ENCODE results near the gene BRS3.
"Not testable (repeated sequence)": the region's sequence is repeated elsewhere in the genome, so short reads cannot be mapped to it uniquely, and the experiment has no call there.

BRS3 gene

DNA sequence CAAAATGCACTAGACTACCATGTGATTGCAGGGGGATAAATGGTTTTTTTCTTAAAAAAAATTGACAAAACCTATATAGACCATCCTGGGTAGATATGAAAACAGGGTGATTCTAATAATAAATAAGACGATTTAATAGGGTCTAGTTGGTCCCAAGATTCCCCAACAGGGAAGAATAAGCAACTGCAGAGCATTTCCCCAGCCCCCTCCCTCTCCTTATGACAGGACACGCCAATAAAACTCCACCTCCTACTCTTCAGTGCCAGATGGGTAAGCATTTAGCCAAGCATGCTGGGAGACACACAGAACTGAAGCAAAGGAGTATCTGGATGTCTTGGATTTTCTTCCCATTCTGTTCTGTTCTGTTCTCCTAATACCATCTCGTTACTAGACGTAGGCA is at the start of gene BRS3:
BRS3 (plus strand) TSS at position 301 of the 400 bp plus-strand sequence. CDS start 168 bp downstream, outside the sequence.
- DNase-seq (ENCODE audit: low read depth in 2 of 2) = no peak

DNA sequence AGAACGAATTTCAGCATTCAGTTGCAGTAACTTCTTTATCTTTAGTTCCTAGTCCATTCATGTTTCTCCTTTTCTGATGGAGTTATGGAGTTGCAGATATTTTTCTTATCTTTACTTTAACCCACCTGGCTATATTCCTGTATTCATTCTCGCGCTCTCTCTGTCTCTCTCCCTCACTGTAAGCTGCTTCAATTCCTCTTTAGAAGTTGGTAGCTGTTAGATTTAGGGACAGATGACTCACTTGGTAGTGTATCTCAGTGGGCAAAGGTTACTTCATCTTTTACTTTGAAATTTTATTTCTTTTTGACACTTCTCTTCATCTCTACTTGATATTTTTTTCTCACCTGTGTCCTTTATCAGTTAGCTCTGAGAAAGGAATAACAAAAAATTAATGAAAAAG is 49.6 kb upstream of the BRS3 start:
- DNase-seq (ENCODE audit: low read depth in 2 of 2) = no peak

DNA sequence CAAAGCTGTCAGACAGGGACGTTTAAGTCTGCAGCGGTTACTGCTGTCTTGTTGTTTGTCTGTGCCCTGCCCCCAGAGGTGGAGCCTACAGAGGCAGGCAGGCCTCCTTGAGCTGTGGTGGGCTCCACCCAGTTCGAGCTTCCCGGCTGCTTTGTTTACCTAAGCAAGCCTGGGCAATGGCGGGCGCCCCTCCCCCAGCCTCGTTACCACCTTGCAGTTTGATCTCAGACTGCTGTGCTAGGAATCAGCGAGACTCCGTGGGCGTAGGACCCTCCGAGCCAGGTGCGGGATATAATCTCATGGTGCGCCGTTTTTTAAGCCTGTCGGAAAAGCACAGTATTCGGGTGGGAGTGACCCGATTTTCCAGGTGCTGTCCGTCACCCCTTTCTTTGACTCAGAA is 42.1 kb upstream of the BRS3 start:
- DNase-seq (ENCODE audit: low read depth in 2 of 2) = not testable (repeated sequence)

DNA sequence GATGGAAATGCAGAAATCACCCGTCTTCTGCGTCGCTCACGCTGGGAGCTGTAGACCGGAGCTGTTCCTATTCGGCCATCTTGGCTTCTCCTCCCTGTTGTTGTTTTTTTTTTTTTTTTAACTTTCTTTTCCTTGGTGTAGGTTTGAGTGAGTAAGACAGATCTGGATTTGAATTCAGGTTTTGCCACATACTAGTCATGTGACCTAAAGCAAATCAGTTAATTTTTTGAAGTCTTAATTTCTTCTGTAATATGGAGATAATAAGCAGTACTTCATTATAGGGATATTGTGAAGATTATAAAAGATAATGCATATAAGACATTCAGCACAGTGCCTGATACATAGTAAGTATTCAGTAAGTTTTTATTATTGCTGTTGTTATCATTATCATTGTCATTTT is 41.5 kb upstream of the BRS3 start:
- no peak for DNase-seq (ENCODE audit: low read depth in 2 of 2)

DNA sequence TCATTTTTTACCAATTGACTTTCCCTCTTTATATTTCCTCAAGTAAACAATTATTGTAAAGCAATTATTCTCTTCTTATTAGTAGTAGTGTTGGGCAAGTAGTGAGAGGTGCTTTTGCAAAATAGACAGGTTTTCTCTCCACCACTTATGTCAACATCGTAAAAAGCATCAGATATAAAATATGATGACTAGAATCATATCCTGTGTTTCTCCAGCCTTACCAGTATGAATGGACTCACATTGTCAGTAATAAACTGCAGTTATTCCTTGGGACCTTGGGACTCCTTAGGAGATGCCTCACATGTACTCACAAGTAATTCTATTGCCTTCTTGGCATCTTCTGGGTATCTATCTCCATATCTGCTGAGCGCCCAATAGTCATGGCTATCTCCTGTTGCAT is 40.4 kb upstream of the BRS3 start:
- DNase-seq (ENCODE audit: low read depth in 2 of 2) = no peak

DNA sequence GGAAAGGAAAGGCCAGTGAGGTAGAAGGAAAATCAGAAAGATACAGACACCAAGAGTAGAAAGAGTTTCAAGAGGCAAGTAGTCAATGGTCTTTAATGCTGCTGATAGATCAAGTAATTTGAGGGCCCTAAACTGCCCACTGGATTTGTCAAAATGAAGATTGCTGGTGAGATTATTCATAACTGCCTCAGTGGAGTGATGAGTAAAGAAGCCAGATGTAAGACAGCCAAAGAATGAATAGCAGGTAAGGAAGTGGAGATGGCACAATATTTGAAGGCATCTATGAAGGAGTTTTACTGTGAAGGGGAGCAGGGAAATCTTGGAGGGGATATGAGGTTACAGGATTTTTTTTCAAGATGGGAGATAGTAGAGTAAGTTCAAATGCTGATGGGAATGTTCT is 39.8 kb upstream of the BRS3 start:
- no peak for DNase-seq (ENCODE audit: low read depth in 2 of 2)

DNA sequence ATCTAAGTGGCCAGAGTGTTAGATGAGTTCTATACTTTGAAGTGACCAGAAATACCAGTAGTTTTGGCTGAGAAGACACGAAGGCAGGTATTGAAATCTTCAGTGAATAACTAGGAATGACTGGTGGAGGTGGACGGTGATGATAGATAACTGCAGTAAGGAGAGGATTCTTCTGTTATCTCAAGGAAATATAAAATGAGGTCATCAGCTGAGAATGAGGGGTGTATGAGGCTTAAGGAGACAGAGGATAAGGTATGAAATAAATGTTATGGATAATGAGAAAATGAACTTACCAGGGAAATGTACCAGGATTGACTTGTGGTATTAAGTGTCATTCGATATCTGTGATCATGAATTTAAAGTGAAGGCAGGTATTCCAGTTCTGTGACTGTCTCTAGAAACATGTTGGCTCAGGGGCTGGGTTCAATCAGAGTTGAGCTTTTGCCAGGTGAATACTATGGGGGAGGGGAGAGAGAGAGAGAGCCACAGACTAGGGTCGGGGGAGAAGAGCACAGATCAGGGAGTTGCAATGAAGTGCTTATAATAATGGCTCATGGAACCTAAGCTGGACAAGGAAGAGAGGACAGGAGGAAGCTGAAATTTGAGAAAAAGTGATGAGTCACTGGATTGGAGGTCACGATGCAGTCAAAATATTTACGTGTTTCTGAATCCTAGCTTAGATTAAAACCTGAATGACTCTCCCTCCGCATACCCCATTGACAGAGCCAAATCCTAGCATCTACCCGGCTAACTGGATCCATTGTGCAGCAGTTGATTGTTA is 37.5 kb upstream of the BRS3 start:
- DNase-seq (ENCODE audit: low read depth in 2 of 2) = no peak

DNA sequence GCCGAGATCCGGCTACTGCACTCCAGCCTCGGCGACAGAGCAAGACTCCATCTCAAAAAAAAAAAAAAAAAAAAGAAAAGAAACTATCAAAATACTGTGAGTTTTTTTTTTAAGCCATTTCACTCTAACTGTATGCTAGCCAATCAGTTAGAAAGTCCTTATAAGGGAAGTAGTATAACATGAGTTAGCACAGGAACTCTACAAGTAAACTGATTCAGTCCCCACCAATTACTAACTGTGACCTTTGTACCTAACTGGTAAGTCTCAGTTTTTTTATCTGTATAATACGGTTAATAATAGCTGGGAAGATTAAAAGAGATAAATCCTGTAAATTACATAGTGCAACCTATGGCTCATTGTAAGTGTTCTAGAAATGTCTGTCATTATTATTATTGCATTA is 35.1 kb upstream of the BRS3 start:
- no peak for DNase-seq (ENCODE audit: low read depth in 2 of 2)

DNA sequence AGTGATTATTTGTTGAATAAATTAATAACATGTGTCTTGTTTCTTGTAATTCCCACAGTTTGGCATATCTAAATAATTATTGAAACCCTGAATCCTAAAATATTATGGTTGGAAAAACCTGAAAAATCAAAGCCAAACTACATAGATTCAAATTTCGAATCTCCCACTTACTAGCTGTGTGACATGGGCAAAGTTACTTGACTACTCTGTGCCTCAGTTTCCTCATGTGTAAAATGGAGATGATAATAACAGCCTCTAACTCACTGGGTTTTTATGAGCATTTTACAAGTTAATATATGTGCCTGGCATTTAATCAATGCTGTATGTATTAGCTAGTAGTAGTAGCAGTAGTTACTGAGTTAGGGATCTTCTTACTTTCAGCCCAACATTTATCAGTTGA is 34.6 kb upstream of the BRS3 start:
- no peak for DNase-seq (ENCODE audit: low read depth in 2 of 2)

DNA sequence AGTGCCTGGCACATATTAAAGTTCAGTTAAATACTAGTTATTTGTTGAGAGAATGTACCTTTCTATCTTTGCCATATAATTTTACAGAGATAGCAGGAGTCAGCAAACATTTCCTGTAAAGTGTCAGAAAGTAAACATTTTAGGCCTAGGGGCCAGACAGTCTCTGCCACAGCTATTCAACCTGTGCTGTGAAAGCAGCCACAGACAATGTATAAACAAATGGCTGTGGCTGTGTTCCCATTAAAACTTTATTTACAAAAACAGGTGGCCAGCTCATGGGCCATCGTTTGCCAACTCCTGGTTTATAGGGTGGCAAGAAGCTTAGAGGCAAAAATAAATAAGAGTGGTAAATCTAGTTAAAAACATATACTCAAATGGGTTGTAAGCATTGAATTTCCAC is 34.0 kb upstream of the BRS3 start:
- no peak for DNase-seq (ENCODE audit: low read depth in 2 of 2)

DNA sequence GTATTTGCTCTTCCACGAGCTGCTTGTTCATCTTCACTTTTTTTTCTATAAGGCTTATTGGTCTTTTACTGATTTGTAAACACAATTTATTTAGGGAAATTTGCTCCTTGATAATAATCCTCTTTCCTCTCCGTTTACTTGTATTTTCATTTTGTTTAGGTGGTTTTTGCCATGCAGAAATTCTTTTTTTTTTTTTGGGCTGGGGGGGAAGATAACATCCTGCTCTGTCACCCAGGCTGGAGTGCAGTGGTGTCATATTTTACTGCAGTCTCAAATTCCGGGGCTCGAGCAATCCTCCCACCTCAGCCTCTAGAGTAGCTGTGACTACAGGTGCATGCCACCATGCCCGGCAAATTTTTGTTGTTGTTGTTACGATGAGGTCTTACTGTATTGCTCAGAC is 31.6 kb upstream of the BRS3 start:
- DNase-seq (ENCODE audit: low read depth in 2 of 2) = no peak

DNA sequence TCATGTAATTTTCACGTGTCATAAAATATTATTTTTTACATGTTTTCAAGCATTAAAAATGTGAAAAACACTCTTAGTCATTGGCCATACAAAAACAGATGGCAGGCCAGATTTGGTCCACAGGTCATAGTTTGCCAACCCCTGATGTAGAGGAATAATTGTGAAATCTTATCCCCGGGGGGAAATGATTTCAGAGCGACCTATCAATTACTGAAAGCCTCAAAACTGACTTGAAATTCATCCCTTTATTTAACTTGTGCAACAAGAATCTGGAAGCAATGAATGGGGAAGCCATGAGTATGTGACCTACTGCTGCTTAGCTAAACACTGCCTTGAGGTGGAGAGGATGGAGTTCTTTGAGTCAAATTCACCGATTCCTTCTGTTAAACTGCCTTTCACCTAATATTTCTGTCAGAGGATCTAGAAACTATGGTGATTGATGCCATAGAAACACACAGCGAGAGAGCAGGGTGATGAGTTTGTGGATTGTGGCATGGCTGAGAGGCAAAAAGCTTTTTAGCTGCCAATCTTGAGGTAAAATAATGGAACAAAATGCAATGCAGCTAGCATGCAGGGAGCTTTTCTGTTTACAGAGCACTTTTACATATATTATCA is 30.3 kb upstream of the BRS3 start:
- no peak for DNase-seq (ENCODE audit: low read depth in 2 of 2)

DNA sequence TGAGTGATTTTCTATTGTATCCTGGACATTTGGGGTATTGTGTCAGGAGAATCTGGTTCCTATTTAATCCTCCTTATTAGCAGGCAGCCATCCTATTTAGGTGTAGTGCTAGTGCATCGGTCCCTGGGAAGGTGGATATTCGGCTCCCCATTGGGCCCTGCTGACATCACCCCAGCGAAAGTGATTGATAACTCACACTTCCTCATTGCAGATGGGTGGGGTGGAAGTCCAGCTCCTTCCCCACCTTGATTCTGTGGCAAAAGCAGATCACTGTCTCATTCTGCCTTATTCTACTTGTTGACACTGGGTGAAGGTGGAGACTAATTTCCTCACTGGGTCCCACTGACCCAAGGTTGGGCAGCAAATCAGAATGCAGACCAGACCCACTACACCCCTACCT is 23.2 kb upstream of the BRS3 start:
- no peak for DNase-seq (ENCODE audit: low read depth in 2 of 2)

DNA sequence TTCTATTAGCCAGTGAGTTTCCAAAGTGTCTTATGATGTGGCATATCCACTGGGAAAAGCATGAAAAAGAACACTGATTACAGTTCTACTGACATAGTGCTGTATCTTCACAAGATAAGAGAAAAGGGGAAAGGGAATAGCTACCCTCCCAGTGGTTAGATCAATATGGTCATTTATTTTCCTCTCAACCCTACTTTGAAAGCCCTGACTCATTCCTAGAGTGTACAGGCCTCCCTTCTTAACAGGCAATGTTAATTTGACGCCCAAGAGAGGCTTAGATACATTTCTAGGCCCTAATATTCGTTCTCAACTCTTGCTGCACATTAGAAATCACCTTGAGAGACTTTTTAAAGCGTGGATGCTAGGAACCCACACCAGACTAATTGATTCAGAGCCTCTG is 20.4 kb upstream of the BRS3 start:
- DNase-seq (ENCODE audit: low read depth in 2 of 2) = no peak

DNA sequence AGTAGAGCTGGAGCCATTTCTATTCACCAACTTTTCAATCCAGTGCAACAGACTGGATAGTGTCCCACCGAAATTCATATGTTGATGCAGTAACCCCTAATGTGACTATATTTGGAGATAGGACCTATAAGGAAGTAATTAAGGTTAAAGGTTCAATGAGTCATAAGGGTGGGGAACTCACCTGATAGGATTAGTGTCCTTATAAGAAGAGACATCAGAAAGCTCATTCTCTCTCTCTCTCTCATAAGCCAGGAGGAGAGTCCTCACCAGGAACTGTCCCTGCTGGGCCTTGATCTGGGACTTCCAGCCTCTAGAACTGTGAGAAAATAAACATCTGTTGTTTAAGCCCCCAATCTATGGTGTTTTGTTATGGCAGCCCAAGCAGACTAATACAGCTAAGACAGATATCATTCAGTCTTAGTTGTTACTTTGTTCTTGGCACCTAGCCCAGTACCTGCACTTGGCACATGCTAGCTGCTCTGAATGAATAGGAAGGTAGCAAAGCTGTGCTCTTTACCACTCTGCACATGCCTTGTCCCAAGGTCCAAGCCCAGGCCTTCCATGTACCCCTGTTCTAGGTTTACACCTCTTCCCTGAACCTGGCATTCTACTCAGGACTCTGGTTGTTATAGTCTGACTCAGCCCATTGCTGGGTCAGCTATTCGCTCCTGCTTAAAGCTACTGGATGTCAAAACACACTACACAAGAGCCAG is 19.2 kb upstream of the BRS3 start:
- DNase-seq (ENCODE audit: low read depth in 2 of 2) = no peak

DNA sequence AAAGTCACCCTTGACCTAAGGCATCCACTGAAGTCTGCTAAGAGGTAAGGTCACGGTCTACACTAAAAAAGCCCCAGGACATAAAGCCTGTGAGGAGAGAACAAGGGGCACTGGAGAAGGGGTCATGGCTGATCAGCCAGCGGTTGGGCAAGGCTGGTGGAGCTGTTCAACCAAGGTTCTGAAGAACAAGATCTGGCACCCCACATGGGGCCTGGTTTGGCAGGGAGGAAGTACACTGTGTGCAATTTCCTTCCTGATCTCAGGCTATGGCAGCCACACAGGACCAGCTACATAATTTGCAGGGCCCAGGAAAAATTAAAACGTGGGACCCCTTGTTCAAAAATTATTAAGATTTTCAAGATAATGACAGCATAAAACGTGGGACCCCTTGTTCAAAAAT is 14.1 kb upstream of the BRS3 start:
- no peak for DNase-seq (ENCODE audit: low read depth in 2 of 2)

DNA sequence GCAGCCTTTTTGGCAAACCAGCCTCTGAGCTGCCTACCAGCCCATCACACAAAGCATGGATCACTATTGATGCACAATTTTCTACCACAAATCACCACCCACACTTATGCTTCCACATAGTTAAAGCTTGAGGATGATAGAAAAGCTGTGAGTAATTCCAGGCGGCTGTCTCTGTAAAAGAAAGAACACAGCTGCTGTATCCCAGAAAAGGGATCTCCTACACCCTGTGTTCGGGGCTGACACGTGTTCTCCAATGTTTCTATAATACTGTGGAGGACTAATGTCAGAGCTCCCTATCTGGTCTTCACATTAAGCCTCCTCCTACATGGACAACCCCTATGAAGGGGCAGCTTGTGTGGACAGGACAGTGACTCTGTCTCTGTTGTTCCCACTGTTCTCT is 12.5 kb upstream of the BRS3 start:
- DNase-seq (ENCODE audit: low read depth in 2 of 2) = no peak

DNA sequence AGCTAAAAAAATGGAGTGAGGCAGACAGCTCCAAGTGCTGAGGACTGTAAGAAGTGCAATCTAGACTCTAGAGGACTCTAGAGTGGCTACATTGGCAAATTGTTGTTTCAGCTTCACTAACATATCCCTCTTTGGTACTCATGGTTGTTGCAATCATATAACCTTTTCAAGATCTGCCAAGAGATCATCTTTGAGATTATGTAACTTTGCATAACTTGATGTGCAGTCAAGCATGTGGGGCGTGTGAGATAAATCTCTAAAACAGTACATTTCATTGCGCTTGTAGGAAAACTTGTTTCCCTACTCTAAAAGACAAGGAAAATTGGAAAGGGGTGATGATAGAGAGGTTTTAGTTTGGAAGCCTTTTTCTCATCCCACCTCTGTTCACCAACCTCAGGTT is 11.2 kb upstream of the BRS3 start:
- no peak for DNase-seq (ENCODE audit: low read depth in 2 of 2)

DNA sequence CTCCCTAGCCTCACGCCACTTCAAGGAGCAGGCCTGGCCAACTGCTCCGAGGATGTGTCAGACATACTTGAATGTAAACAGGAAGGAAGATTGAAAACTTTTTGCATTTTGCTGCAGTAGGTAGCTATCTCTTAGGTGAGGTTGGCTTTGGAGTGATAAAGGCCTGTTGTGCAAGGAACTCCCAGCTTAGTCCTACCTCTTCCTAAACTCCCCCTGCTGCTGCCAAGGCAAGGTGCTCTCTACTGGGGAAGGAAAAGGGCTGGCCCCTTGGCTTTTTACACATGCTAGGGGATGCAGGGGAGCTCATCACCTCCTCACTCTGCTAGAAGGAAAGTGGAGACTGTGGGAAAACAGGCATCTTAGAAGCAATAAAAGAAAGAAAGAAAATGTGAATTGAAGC is 10.7 kb upstream of the BRS3 start:
- DNase-seq (ENCODE audit: low read depth in 2 of 2) = no peak

DNA sequence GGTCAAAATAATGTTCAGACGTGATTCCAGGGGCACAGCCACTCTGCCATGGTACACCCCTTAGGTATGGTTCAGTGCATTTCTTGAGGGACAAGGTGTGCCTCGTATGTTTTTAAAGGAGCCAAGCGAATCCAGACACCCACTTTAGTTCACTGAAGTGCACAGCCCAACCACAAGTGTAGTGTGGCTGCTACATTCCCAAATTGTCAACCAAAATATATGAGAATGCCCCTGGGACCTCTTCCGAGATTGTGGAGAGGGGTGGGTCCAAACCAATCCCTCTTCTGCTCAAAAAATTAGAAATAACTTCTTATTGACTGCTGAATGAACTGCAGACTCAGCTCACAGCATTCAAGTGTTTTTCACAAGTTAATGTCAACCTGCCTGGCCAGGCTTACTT is 7.4 kb upstream of the BRS3 start:
- no peak for DNase-seq (ENCODE audit: low read depth in 2 of 2)

DNA sequence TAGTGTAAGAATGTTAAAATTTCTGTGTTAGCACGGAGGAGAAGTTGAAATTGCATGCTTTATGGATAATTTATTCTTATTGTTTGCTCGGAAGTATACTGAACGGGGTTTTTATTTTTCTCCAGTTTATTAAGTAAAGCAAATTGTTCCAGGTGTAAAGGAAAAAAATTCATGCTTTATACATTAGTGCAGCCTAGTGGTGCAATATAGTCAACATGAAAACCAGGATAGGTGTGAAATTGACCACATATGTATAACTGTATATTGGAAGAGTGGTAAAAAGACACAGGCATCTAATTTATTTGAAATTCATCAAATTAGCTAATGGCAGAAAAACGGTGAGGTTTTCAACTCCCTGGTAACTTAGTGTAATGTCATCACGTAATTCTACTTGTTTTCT is 959 bp downstream of the BRS3 start:
- no peak for DNase-seq (ENCODE audit: low read depth in 2 of 2)

DNA sequence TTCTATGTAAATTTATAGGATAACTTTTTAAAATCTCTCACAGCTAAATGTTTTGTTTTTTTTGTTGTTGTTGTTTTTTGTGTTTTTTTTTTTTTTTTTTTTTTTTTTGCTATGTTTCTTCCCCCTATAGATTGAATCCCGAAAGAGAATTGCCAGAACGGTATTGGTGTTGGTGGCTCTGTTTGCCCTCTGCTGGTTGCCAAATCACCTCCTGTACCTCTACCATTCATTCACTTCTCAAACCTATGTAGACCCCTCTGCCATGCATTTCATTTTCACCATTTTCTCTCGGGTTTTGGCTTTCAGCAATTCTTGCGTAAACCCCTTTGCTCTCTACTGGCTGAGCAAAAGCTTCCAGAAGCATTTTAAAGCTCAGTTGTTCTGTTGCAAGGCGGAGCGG is 4.1 kb downstream of the BRS3 start:
- no peak for DNase-seq (ENCODE audit: low read depth in 2 of 2)

DNA sequence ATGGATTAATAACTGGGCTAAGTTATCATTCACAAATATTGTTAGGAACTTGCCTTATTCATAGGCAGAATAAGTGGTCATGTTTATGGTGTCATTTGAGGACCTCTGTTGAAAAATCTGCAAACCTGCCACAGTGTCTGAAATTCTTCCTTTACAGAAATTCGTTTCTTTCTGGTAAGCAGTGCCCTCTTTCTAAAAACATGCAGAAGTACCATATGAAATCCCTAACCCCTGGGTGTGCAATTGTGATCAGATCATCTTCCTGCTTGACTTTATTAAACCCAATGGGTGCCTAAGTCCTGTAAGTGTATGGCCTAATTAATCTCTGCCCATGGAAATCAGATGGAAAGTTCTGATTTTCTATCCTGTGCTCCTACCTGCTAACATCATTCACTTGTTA is 5.3 kb downstream of the BRS3 start:
- no peak for DNase-seq (ENCODE audit: low read depth in 2 of 2)
